Gastrocnemius medialis (tissue), 4 donors: Measurements from ENCODE around the gene WWOX.

ENCODE experiments used
- CTCF ChIP-seq, 5 experiments: fragments of 450-650 bp in 3 of 5; fragments of 200-600 bp in 2 of 5; sonication (generic) in 2 of 5; IDR thresholded peaks in 4 of 5; conservative IDR thresholded peaks in 1 of 5; 1 replicate in 4 of 5; 2 replicates in 1 of 5; pipeline ENCODE4 v1.5.1; 2016 to 2019; ENCODE audit warnings: antibody characterized with exemption in 5 of 5, mild to moderate bottlenecking in 3 of 5, moderate library complexity in 3 of 5
- POLR2A ChIP-seq, 2 donors: fragments of 450-650 bp; IDR thresholded peaks; one replicate each; pipeline ENCODE4 v1.6.1; 2017; ENCODE audit warnings: antibody characterized with exemption in 2 of 2, mild to moderate bottlenecking in 2 of 2, moderate library complexity in 2 of 2

- TF ChIP-seq CTCF (IDR thresholded peaks at IDR 0.05 in 4 of 5, conservative IDR thresholded peaks at IDR 0.05 in 1 of 5) (no peak), POLR2A (IDR thresholded peaks at IDR 0.05) (no peak)
Measured at GRCh38 chr16:79042886-79043285, 943.4 kb downstream of the WWOX start.
